Testis (tissue), 2 donors: ENCODE data around the gene ID1.

Source experiments
- POLR2A ChIP-seq: fragments of 450-650 bp; IDR thresholded peaks from one replicate; pipeline ENCODE4 v1.6.1; 2017; ENCODE audit warnings: antibody characterized with exemption, mild to moderate bottlenecking, moderate library complexity
- TF ChIP-seq, protein P1 (sequence below), 3 experiments: fragments of 450-650 bp in 2 of 3; fragments of 200-600 bp in 1 of 3; sonication (generic) in 1 of 3; IDR thresholded peaks; one replicate each; pipeline ENCODE4 v1.5.1; 2016 to 2019; ENCODE audit warnings: antibody characterized with exemption in 3 of 3, mild to moderate bottlenecking in 2 of 3, moderate library complexity in 1 of 3

DNA sequence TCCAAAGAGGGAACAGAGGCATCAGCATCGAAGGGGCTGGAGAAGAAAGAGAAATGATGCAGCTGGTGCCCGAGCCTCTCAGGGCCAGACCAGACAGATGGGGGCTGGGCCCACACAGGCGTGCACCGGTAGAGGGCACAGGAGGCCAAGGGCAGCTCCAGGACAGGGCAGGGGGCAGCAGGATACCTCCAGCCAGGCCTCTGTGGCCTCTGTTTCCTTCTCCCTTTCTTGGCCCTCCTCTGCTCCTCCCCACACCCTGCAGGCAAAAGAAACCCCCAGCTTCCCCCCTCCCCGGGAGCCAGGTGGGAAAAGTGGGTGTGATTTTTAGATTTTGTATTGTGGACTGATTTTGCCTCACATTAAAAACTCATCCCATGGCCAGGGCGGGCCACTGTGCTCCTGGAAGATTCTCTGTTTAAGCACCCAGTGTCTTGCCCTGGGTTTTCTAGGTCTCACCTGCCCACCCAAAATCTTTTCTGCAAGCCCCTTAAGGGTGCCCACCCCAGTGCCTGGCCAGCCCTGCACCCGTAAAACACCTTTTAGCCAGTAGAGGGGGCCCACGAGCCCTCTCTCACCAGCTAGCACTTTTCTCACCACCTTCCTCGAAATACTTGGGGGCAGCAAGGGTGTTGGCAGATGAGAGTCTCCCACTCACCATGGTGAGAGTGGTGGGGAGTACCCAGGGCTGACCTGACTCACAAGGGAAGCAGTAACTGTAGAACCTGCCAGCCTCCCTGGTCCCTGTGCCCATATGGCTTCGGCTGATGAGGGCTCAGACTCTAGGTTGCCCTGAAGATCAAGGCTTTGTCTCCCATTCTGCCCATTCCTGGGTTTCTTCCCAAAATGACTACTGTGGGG is 35.7 kb upstream of the ID1 start:
- no peak for TF ChIP-seq POLR2A
- TF ChIP-seq, protein P1, sequence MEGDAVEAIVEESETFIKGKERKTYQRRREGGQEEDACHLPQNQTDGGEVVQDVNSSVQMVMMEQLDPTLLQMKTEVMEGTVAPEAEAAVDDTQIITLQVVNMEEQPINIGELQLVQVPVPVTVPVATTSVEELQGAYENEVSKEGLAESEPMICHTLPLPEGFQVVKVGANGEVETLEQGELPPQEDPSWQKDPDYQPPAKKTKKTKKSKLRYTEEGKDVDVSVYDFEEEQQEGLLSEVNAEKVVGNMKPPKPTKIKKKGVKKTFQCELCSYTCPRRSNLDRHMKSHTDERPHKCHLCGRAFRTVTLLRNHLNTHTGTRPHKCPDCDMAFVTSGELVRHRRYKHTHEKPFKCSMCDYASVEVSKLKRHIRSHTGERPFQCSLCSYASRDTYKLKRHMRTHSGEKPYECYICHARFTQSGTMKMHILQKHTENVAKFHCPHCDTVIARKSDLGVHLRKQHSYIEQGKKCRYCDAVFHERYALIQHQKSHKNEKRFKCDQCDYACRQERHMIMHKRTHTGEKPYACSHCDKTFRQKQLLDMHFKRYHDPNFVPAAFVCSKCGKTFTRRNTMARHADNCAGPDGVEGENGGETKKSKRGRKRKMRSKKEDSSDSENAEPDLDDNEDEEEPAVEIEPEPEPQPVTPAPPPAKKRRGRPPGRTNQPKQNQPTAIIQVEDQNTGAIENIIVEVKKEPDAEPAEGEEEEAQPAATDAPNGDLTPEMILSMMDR (IDR thresholded peaks at IDR 0.05): peak; percentile 50 to 71 (median 51)
